Liver (tissue), 3 donors: ENCODE results near the gene NRG2.

Experiments
- SP1 ChIP-seq: IDR thresholded peaks from 2 replicates; pipeline ENCODE4 v1.6.1; 2018; ENCODE audit warnings: antibody characterized with exemption, mild to moderate bottlenecking
- TF ChIP-seq, protein P1 (sequence below): fragments of 150-350 bp; IDR thresholded peaks from 2 replicates; pipeline ENCODE4 v1.5.1; 2017; ENCODE audit warnings: improper control_type of control experiment, low read depth, low read length; ENCODE audit not compliant: missing input control
- donor health status: healthy.
- donor health status: healthy.

- TF ChIP-seq, protein P1, sequence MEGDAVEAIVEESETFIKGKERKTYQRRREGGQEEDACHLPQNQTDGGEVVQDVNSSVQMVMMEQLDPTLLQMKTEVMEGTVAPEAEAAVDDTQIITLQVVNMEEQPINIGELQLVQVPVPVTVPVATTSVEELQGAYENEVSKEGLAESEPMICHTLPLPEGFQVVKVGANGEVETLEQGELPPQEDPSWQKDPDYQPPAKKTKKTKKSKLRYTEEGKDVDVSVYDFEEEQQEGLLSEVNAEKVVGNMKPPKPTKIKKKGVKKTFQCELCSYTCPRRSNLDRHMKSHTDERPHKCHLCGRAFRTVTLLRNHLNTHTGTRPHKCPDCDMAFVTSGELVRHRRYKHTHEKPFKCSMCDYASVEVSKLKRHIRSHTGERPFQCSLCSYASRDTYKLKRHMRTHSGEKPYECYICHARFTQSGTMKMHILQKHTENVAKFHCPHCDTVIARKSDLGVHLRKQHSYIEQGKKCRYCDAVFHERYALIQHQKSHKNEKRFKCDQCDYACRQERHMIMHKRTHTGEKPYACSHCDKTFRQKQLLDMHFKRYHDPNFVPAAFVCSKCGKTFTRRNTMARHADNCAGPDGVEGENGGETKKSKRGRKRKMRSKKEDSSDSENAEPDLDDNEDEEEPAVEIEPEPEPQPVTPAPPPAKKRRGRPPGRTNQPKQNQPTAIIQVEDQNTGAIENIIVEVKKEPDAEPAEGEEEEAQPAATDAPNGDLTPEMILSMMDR = no peak
- no peak for TF ChIP-seq SP1
Measured at GRCh38 chr5:139820130-139820529, 223.0 kb downstream of the NRG2 start.
